ENCODE results near the gene NOC4L.
"Not testable (repeated sequence)": the region's sequence is repeated elsewhere in the genome, so short reads cannot be mapped to it uniquely, and the experiment has no call there.

Gene NOC4L

GRCh38 chr12:132124766-132125425 is 19.4 kb upstream of the NOC4L start:
- DNase-seq = no peak

GRCh38 chr12:132125736-132126135 is 18.5 kb upstream of the NOC4L start:
- no peak for DNase-seq

GRCh38 chr12:132127041-132127440 is 17.2 kb upstream of the NOC4L start:
- DNase-seq = no peak

- DNase-seq = no peak
Observed at GRCh38 chr12:132129007-132129406, 15.2 kb upstream of the NOC4L start.

GRCh38 chr12:132130690-132131089 is 13.6 kb upstream of the NOC4L start:
- DNase-seq = no peak

GRCh38 chr12:132131229-132131628 is 13.0 kb upstream of the NOC4L start:
- no peak for DNase-seq

GRCh38 chr12:132131952-132132351 is 12.3 kb upstream of the NOC4L start:
- no peak for DNase-seq

- no peak for DNase-seq
Observed at GRCh38 chr12:132132609-132133430, 11.4 kb upstream of the NOC4L start.

- peak; percentile 71 for DNase-seq
Observed at GRCh38 chr12:132133952-132134652, 10.2 kb upstream of the NOC4L start.

GRCh38 chr12:132134653-132135183 is 9.5 kb upstream of the NOC4L start:
- DNase-seq = not testable (repeated sequence)

- DNase-seq = not testable (repeated sequence)
Observed at GRCh38 chr12:132136226-132136625, 8.0 kb upstream of the NOC4L start.

GRCh38 chr12:132137483-132138125 is 6.7 kb upstream of the NOC4L start:
- no peak for DNase-seq

GRCh38 chr12:132138941-132139871 is 5.1 kb upstream of the NOC4L start:
- DNase-seq = no peak

GRCh38 chr12:132139912-132140311 is 4.3 kb upstream of the NOC4L start:
- no peak for DNase-seq

GRCh38 chr12:132140501-132140900 is 3.8 kb upstream of the NOC4L start:
- no peak for DNase-seq

- DNase-seq = no peak
Observed at GRCh38 chr12:132140918-132141841, 3.1 kb upstream of the NOC4L start.

- no peak for DNase-seq
Observed at GRCh38 chr12:132141976-132142678, 2.1 kb upstream of the NOC4L start.

- no peak for DNase-seq
Observed at GRCh38 chr12:132142679-132143335, 1.4 kb upstream of the NOC4L start.

GRCh38 chr12:132143336-132144071 is 753 bp upstream of the NOC4L start:
- DNase-seq = no peak

Measured in NCI-H2227 treated with DMSO at 0.1 percent for 48 hours (cell line).